B cell (primary cell): ENCODE data around the gene TBC1D17. TPM values are rescaled to one million over a fixed set of nuclear protein-coding genes. Genes with fewer than 3 reads are reported as not detected.
A peak's percentile ranks its signal among the peaks of the same experiment; 100 is the strongest.

Experiments used
- ATAC-seq: fragments of 200-7000 bp; cut with Tn5 transposase; one replicate; pipeline ENCODE4 v1.10.0; 2021; ENCODE audit warnings: low read depth, mild to moderate bottlenecking, moderate number of reproducible peaks, moderate library complexity
- CTCF ChIA-PET: fragments of 350-600 bp; sonication (Branson Sonifier 250); formaldehyde crosslinking; loops from one replicate; lab custom pipeline; 2021; ENCODE audit warnings: antibody characterized with exemption, inconsistent platforms; lab: Charles Lee
- POLR2A ChIA-PET: fragments of 350-600 bp; sonication (Branson Sonifier 250); formaldehyde crosslinking; loops from one replicate; lab custom pipeline; 2021; ENCODE audit warnings: antibody characterized with exemption; lab: Charles Lee
- DNase-seq: peaks from one replicate; pipeline ENCODE4 v3.0.0; 2013
- H2AFZ ChIP-seq: 2 replicates; pipeline ENCODE4 v1.6.1; 2012; ENCODE audit warnings: mild to moderate bottlenecking, low read depth, low read length; ENCODE audit not compliant: insufficient read depth, poor library complexity, severe bottlenecking
- H3K27ac ChIP-seq, 2 donors: 1 replicate in 1 of 2; 2 replicates in 1 of 2; pipeline ENCODE4 v1.5.1; 2012 to 2013; ENCODE audit warnings: low read length in 2 of 2, mild to moderate bottlenecking in 2 of 2, moderate library complexity in 1 of 2
- H3K27me3 ChIP-seq, 4 experiments: fragments of 200-600 bp in 1 of 4; sonication (generic) in 1 of 4; replicated peaks in 1 of 4; 1 replicate in 2 of 4; 2 replicates in 2 of 4; pipeline versions ENCODE4 v1.6.1 to v1.7.0; 2013 to 2016; ENCODE audit warnings: low read length in 3 of 4, mild to moderate bottlenecking in 2 of 4, mixed read lengths in 1 of 4, moderate library complexity in 1 of 4; ENCODE audit not compliant: insufficient read depth in 4 of 4, control insufficient read depth in 3 of 4; ENCODE audit errors: control extremely low read depth in 1 of 4
- H3K36me3 ChIP-seq, 2 experiments: replicated peaks in 1 of 2; 1 replicate in 1 of 2; 2 replicates in 1 of 2; pipeline versions ENCODE4 v1.6.1 to v1.7.1; 2013; ENCODE audit warnings: low read length in 1 of 2; ENCODE audit not compliant: insufficient read depth in 2 of 2, control insufficient read depth in 1 of 2; ENCODE audit errors: control extremely low read depth in 1 of 2, extremely low read depth in 1 of 2
- H3K4me1 ChIP-seq, 2 donors: fragments of 200-600 bp in 1 of 2; sonication (generic) in 1 of 2; 1 replicate in 1 of 2; 2 replicates in 1 of 2; pipeline versions ENCODE4 v1.5.1 to v1.6.1; 2013 to 2017; ENCODE audit warnings: low read length in 2 of 2; ENCODE audit not compliant: control insufficient read depth in 2 of 2, insufficient read depth in 2 of 2
- H3K4me2 ChIP-seq: replicated peaks from 2 replicates; pipeline ENCODE3; 2012; ENCODE audit warnings: mild to moderate bottlenecking, low read depth, low read length; ENCODE audit not compliant: poor library complexity, severe bottlenecking
- H3K4me3 ChIP-seq, 5 experiments: fragments of 200-600 bp in 1 of 5; sonication (generic) in 1 of 5; 1 replicate in 3 of 5; 2 replicates in 2 of 5; pipeline versions ENCODE4 v1.5.1 to v1.7.0; 2011 to 2016; ENCODE audit warnings: low read length in 4 of 5, mild to moderate bottlenecking in 4 of 5, low read depth in 2 of 5, control low read depth in 1 of 5, moderate library complexity in 1 of 5; ENCODE audit not compliant: insufficient read depth in 1 of 5; ENCODE audit errors: control extremely low read depth in 1 of 5, extremely low read depth in 1 of 5
- H3K79me2 ChIP-seq: fragments of 200-600 bp; sonication (generic); one replicate; pipeline ENCODE4 v1.6.0; 2016; ENCODE audit warnings: low read length; ENCODE audit not compliant: control insufficient read depth, insufficient read depth
- H3K9ac ChIP-seq: fragments of 200-600 bp; sonication (generic); 2 replicates; pipeline ENCODE4 v1.6.1; 2017; ENCODE audit warnings: mild to moderate bottlenecking, low read length, moderate library complexity
- H3K9me3 ChIP-seq, 3 donors: one replicate each; pipeline versions ENCODE4 v1.6.1 to v1.7.1; 2013; ENCODE audit warnings: low read length in 2 of 3; ENCODE audit not compliant: control insufficient read depth in 2 of 3, insufficient read depth in 1 of 3; ENCODE audit errors: control extremely low read depth in 1 of 3
- H4K20me1 ChIP-seq: 2 replicates; pipeline ENCODE4 v1.6.0; 2012; ENCODE audit warnings: mild to moderate bottlenecking, low read length; ENCODE audit not compliant: insufficient read depth, control insufficient read depth, poor library complexity, severe bottlenecking
- H3K27ac Mint-ChIP-seq: one replicate; pipeline ENCODE4 v1.8.0; 2021; ENCODE audit warnings: mixed read lengths
- H3K27me3 Mint-ChIP-seq: one replicate; pipeline ENCODE4 v1.8.0; 2021; ENCODE audit warnings: mixed read lengths
- H3K4me1 Mint-ChIP-seq: one replicate; pipeline ENCODE4 v1.8.0; 2021; ENCODE audit warnings: mixed read lengths
- H3K4me3 Mint-ChIP-seq: one replicate; pipeline ENCODE4 v1.8.0; 2021; ENCODE audit warnings: mixed read lengths
- H3K9me3 Mint-ChIP-seq: one replicate; pipeline ENCODE4 v1.8.0; 2022; ENCODE audit warnings: mixed read lengths; ENCODE audit not compliant: insufficient read depth
- CTCF ChIP-seq: fragments of 200-600 bp; IDR thresholded peaks from one replicate; pipeline ENCODE4 v1.8.0; 2022; ENCODE audit warnings: antibody characterized with exemption, mild to moderate bottlenecking
- EZH2 ChIP-seq: IDR thresholded peaks from 2 replicates; pipeline ENCODE4 v1.6.1; 2012; ENCODE audit warnings: borderline replicate concordance, low read depth, mild to moderate bottlenecking, moderate library complexity, low read length; ENCODE audit not compliant: insufficient read depth, poor library complexity, severe bottlenecking
- WGBS: methylation state at CpG from one replicate; pipeline ENCODE4 v1.1.5; 2013; ENCODE audit warnings: missing lambda C conversion rate; ENCODE audit not compliant: insufficient coverage; 5-methylcytosine and 5-hydroxymethylcytosine counted together
- intact Hi-C: fragments of 100-400 bp; cut with micrococcal nuclease; formaldehyde crosslinking; loops from one replicate; pipeline ENCODE4 v1.10.0; 2022
- polyA plus RNA-seq: library from polyadenylated mRNA; depleted of rRNA; stranded (reverse); fragments of >200 nt; gene quantifications from 2 replicates; pipeline ENCODE4 v1.2.3, GENCODE V29; 2012
- total RNA-seq, 2 donors: library from RNA; stranded (reverse); fragments of 120-200 nt in 1 of 2; gene quantifications; 1 replicate in 1 of 2; 2 replicates in 1 of 2; pipeline versions ENCODE4 v1.2.3 to v1.2.4, GENCODE V29; 2013 to 2022

The TBC1D17 gene
- total and polyA plus RNA-seq, 2 donors (not counting 1 experiment from before 2014, with no cell fraction given) = 85.7 to 98.7 TPM

GRCh38 chr19:49915271-49915670, 37.8 kb downstream of the TBC1D17 start:
- no peaks in the 10 kb centered on the region for H3K27me3 ChIP-seq
- no peak overlapping the region for H3K9ac ChIP-seq
- ATAC-seq (no peak), DNase-seq (no peak)
- H3K4me2 ChIP-seq = no peak overlapping the region
- ChIA-PET CTCF (interaction anchor here (2.4 to 3.4 kb wide), 2 partner anchors 8 to 70 kb away, joined by 6 to 7 read pairs; no protein-coding TSS in a partner anchor), POLR2A (interaction anchor here (0.7 kb wide), 1 partner anchor 70 kb away, joined by 4 read pairs; no protein-coding TSS in a partner anchor)
- Mint-ChIP-seq H3K4me1 (peaks cover 62% of the 10 kb centered on the region), H3K9me3 (no peaks in the 10 kb centered on the region), H3K4me3 (peak overlapping the region; percentile 63), H3K27me3 (no peaks in the 10 kb centered on the region), H3K27ac (peak overlapping the region; percentile 75)
- peaks cover 0 to 3% (median 0%) of the 10 kb centered on the region in 3 donors for H3K9me3 ChIP-seq
- H3K27ac ChIP-seq = no peak overlapping the region
- H3K4me3 ChIP-seq = no peak overlapping the region
- peaks cover 0 to 49% of the 10 kb centered on the region in 2 experiments for H3K36me3 ChIP-seq
- no peak overlapping the region for H2AFZ ChIP-seq
- 100% methylated on average over 5 of the region's 6 CpGs for WGBS
- intact Hi-C loops = no loop called here
- peaks cover 43% of the 10 kb centered on the region for H4K20me1 ChIP-seq
- TF ChIP-seq EZH2 (no peak), CTCF (no peak)
- H3K4me1 ChIP-seq = peaks cover 15 to 21% of the 10 kb centered on the region in 2 donors
- H3K79me2 ChIP-seq = peaks cover 59% of the 10 kb centered on the region
